ENCODE measurements around the gene CMKLR1. TPM values are rescaled to one million over a fixed set of nuclear protein-coding genes. Genes with fewer than 3 reads are reported as not detected.
A peak's percentile ranks its signal among the peaks of the same experiment; 100 is the strongest.

The CMKLR1 gene
- polyA plus RNA-seq, 3 donors = 7.5 to 11.6 (median 7.9) TPM

DNA sequence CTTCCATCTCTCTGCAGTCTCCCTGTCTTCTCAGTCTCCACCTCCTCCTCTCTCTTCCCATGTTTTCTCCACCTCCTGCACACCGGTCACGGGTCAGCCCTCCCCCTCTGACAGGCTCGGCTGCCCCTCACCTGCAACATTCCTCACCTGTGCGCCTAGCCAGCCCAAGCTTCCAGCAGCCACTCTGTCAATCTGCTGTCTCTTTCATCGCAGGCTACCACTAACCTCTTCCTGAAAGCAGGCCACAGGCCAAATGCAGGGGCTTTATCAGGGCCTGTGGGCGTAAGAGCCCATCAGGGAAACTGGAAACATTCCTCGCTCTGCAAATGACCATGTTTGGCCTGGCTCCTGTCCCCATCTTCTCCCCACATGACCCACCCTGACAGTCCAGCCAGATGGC, 34.5 kb downstream of the CMKLR1 start:
- no peaks in the 10 kb centered on the region for H3K9me3 ChIP-seq (replicated peaks in 1 of 2; ENCODE audit: control insufficient read depth in 1 of 2, insufficient read depth in 1 of 2, low read length in 2 of 2)
- no peaks in the 10 kb centered on the region for H3K79me2 ChIP-seq (ENCODE audit: insufficient read depth, low read length)
- no peak overlapping the region for H3K4me2 ChIP-seq (replicated peaks; ENCODE audit: extremely low read depth, low read length, poor library complexity, severe bottlenecking)
- Mint-ChIP-seq H3K4me1 (peaks cover 60% of the 10 kb centered on the region), H3K27ac (peak overlapping the region in 1 of 7 donors; percentile 41), H3K36me3 (peaks cover 2 to 6% of the 10 kb centered on the region in 2 donors), H3K4me3 (peak overlapping the region in 1 of 2 donors; percentile 0), H3K27me3 (ENCODE audit: low read depth in 3 of 3) (peaks cover 12 to 15% (median 15%) of the 10 kb centered on the region in 3 donors), H3K9me3 (peaks cover 0 to 2% (median 0%) of the 10 kb centered on the region in 7 donors)
- DNase-seq = no peak
- WGBS (ENCODE audit: insufficient coverage) = 69% methylated on average over 6 of the region's 7 CpGs
- no peak overlapping the region for H3K4me3 ChIP-seq (replicated peaks in 1 of 3; ENCODE audit: low read depth in 2 of 3, low read length in 3 of 3)
- H3K4me1 ChIP-seq (ENCODE audit: control insufficient read depth in 1 of 2, insufficient read depth in 2 of 2, low read length in 2 of 2) = peaks cover 42 to 55% of the 10 kb centered on the region in 2 donors
- H4K20me1 ChIP-seq (ENCODE audit: insufficient read depth, low read length) = no peaks in the 10 kb centered on the region
- no peak overlapping the region for H2AFZ ChIP-seq (ENCODE audit: insufficient read depth, low read depth, low read length, poor library complexity, severe bottlenecking)
- no peaks in the 10 kb centered on the region for H3K27me3 ChIP-seq (ENCODE audit: control insufficient read depth in 2 of 2, insufficient read depth in 2 of 2, low read length in 2 of 2)
- intact Hi-C loops (cut with micrococcal nuclease) = loop anchor here in 1 of 2 donors (5.0 kb wide), 1 partner anchor 38 kb away; no protein-coding TSS in a partner anchor
- H3K27ac ChIP-seq (ENCODE audit: low read depth in 1 of 2, low read length in 2 of 2) = no peak overlapping the region
- no peak overlapping the region for H3K9ac ChIP-seq (ENCODE audit: insufficient read depth, low read length, poor library complexity, severe bottlenecking)
- TF ChIP-seq, protein P1, sequence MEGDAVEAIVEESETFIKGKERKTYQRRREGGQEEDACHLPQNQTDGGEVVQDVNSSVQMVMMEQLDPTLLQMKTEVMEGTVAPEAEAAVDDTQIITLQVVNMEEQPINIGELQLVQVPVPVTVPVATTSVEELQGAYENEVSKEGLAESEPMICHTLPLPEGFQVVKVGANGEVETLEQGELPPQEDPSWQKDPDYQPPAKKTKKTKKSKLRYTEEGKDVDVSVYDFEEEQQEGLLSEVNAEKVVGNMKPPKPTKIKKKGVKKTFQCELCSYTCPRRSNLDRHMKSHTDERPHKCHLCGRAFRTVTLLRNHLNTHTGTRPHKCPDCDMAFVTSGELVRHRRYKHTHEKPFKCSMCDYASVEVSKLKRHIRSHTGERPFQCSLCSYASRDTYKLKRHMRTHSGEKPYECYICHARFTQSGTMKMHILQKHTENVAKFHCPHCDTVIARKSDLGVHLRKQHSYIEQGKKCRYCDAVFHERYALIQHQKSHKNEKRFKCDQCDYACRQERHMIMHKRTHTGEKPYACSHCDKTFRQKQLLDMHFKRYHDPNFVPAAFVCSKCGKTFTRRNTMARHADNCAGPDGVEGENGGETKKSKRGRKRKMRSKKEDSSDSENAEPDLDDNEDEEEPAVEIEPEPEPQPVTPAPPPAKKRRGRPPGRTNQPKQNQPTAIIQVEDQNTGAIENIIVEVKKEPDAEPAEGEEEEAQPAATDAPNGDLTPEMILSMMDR (IDR thresholded peaks at IDR 0.05) = no peak
- H3K36me3 ChIP-seq (replicated peaks in 1 of 2; ENCODE audit: control insufficient read depth in 1 of 2, insufficient read depth in 2 of 2, low read length in 2 of 2) = no peaks in the 10 kb centered on the region

DNA sequence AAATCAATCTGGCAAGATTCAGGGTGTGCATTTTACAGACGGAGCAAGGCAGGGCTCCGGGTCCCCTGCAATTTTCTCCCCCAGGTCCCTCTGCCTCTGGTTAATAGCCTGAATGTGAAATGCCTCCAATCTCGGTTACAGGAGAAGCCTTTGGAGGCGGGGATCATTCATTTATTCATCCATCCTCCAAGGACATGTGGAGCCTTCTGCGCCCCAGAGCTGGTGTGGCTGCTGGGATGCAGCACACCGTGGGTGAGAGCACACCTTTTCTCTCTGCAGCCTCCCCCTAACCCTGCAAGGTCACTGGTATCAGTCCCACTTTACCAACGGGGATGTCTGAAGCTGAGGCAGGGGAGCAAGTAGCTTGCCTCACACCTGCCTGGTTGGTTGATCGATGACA, 35.4 kb downstream of the CMKLR1 start:
- intact Hi-C loops (cut with micrococcal nuclease) = no loop called here
- H3K27ac Mint-ChIP-seq = no peak overlapping the region
- peaks cover 59% of the 10 kb centered on the region for H3K4me1 Mint-ChIP-seq

More for the DNA sequence above, 35.4 kb downstream of the CMKLR1 start:
- Mint-ChIP-seq H3K4me3 (no peak overlapping the region), H3K36me3 (peaks cover 0 to 6% of the 10 kb centered on the region in 2 donors), H3K9me3 (peaks cover 0 to 2% (median 0%) of the 10 kb centered on the region in 7 donors), H3K27me3 (ENCODE audit: low read depth in 3 of 3) (peaks cover 13 to 15% (median 15%) of the 10 kb centered on the region in 3 donors)
- no peak for DNase-seq
- Histone ChIP-seq H3K9ac (ENCODE audit: insufficient read depth, low read length, poor library complexity, severe bottlenecking) (no peak overlapping the region), H3K4me3 (replicated peaks in 1 of 3; ENCODE audit: low read depth in 2 of 3, low read length in 3 of 3) (no peak overlapping the region), H3K27ac (ENCODE audit: low read depth in 1 of 2, low read length in 2 of 2) (no peak overlapping the region), H3K4me1 (ENCODE audit: control insufficient read depth in 1 of 2, insufficient read depth in 2 of 2, low read length in 2 of 2) (peaks cover 42 to 57% of the 10 kb centered on the region in 2 donors), H3K27me3 (ENCODE audit: control insufficient read depth in 2 of 2, insufficient read depth in 2 of 2, low read length in 2 of 2) (no peaks in the 10 kb centered on the region), H3K36me3 (replicated peaks in 1 of 2; ENCODE audit: control insufficient read depth in 1 of 2, insufficient read depth in 2 of 2, low read length in 2 of 2) (no peaks in the 10 kb centered on the region), H3K4me2 (replicated peaks; ENCODE audit: extremely low read depth, low read length, poor library complexity, severe bottlenecking) (no peak overlapping the region), H3K9me3 (replicated peaks in 1 of 2; ENCODE audit: control insufficient read depth in 1 of 2, insufficient read depth in 1 of 2, low read length in 2 of 2) (no peaks in the 10 kb centered on the region), H3K79me2 (ENCODE audit: insufficient read depth, low read length) (no peaks in the 10 kb centered on the region), H4K20me1 (ENCODE audit: insufficient read depth, low read length) (no peaks in the 10 kb centered on the region), H2AFZ (ENCODE audit: insufficient read depth, low read depth, low read length, poor library complexity, severe bottlenecking) (no peak overlapping the region)
- TF ChIP-seq, protein P1 (IDR thresholded peaks at IDR 0.05) = no peak
- WGBS (ENCODE audit: insufficient coverage) = 100% methylated on average over 6 of the region's 8 CpGs
